ENCODE measurements around the gene ELP2.
A peak's percentile ranks its signal among the peaks of the same experiment; 100 is the strongest.
"Not testable (repeated sequence)": the region's sequence is repeated elsewhere in the genome, so short reads cannot be mapped to it uniquely, and the experiment has no call there.

ELP2 gene, protein sequence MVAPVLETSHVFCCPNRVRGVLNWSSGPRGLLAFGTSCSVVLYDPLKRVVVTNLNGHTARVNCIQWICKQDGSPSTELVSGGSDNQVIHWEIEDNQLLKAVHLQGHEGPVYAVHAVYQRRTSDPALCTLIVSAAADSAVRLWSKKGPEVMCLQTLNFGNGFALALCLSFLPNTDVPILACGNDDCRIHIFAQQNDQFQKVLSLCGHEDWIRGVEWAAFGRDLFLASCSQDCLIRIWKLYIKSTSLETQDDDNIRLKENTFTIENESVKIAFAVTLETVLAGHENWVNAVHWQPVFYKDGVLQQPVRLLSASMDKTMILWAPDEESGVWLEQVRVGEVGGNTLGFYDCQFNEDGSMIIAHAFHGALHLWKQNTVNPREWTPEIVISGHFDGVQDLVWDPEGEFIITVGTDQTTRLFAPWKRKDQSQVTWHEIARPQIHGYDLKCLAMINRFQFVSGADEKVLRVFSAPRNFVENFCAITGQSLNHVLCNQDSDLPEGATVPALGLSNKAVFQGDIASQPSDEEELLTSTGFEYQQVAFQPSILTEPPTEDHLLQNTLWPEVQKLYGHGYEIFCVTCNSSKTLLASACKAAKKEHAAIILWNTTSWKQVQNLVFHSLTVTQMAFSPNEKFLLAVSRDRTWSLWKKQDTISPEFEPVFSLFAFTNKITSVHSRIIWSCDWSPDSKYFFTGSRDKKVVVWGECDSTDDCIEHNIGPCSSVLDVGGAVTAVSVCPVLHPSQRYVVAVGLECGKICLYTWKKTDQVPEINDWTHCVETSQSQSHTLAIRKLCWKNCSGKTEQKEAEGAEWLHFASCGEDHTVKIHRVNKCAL

DNA sequence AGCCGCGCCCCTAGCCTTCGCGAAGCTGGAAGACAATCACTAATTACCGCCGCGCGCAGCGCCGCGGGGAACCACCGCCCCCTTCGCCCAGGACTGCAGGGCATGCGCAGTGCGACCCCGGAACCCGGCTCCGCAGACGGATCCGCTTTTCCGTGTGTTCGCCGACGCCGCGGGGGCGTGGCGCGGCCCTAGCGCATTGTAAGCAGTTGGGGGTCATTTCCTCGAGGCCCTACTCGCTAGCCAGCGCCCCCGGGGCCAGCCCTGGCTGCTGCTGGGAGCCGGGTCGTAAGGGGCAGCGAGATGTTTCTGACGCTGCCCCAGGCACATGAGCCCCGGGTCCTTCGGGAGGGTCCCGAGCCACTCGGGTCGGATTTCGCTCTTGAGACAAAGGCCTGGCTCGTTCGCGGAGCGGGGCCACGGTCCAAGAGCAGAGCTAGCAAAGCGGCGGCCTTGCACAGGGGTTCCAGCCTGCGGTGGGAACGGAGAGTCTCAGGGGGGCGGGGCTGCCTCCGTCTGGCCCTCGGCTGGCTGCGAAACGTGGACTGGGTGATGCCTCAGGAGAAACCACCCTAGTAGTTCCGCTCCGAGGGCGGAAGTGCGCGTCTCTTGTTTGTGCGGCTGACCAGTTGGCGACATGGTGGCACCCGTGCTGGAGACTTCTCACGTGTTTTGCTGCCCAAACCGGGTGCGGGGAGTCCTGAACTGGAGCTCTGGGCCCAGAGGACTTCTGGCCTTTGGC, at the start of gene ELP2, which contains the start of gene SLC39A6:
ELP2 (plus strand) TSS at position 600 of the 739 bp plus-strand sequence; CDS start at position 635, 35 bp downstream.
SLC39A6 (minus strand) TSS at position 41 of the 739 bp plus-strand sequence. CDS start 2,333 bp downstream, outside the sequence.
- TF ChIP-seq PPARA (CRISPR knock-in tag; IDR thresholded peaks at IDR 0.05; ENCODE audit: borderline replicate concordance), result no peak
- TF ChIP-seq, protein P1, sequence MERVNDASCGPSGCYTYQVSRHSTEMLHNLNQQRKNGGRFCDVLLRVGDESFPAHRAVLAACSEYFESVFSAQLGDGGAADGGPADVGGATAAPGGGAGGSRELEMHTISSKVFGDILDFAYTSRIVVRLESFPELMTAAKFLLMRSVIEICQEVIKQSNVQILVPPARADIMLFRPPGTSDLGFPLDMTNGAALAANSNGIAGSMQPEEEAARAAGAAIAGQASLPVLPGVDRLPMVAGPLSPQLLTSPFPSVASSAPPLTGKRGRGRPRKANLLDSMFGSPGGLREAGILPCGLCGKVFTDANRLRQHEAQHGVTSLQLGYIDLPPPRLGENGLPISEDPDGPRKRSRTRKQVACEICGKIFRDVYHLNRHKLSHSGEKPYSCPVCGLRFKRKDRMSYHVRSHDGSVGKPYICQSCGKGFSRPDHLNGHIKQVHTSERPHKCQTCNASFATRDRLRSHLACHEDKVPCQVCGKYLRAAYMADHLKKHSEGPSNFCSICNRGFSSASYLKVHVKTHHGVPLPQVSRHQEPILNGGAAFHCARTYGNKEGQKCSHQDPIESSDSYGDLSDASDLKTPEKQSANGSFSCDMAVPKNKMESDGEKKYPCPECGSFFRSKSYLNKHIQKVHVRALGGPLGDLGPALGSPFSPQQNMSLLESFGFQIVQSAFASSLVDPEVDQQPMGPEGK (CRISPR knock-in tag; IDR thresholded peaks at IDR 0.05; ENCODE audit: borderline replicate concordance), result peak; percentile 49; the same call in 1 of the 2 replicates

GRCh38 chr18:36081118-36081517, 48.6 kb upstream of the ELP2 start:
- ATAC-seq, result not testable (repeated sequence)

More for the DNA sequence above, at the start of gene ELP2, which contains the start of gene SLC39A6:
- peak; percentile 96 for ATAC-seq

- TF ChIP-seq OSR1 (CRISPR knock-in tag; IDR thresholded peaks at IDR 0.05), result no peak
- no peak for TF ChIP-seq ZNF70 (CRISPR knock-in tag; IDR thresholded peaks at IDR 0.05)
- TF ChIP-seq RARB (CRISPR knock-in tag; IDR thresholded peaks at IDR 0.05), result no peak
- TF ChIP-seq ARNTL (CRISPR knock-in tag; IDR thresholded peaks at IDR 0.05; ENCODE audit: borderline replicate concordance, low read depth), result no peak
- no peak for TF ChIP-seq POU6F1 (CRISPR knock-in tag; IDR thresholded peaks at IDR 0.05; ENCODE audit: borderline replicate concordance, low read depth)
- no peak for TF ChIP-seq ZNF565 (CRISPR knock-in tag; conservative IDR thresholded peaks at IDR 0.05; ENCODE audit: low read depth)
- no peak for TF ChIP-seq ZC3H10 (CRISPR knock-in tag; IDR thresholded peaks at IDR 0.05)
- TF ChIP-seq CSDC2 (CRISPR knock-in tag; IDR thresholded peaks at IDR 0.05), result no peak
- no peak for TF ChIP-seq PPARA (CRISPR knock-in tag; IDR thresholded peaks at IDR 0.05; ENCODE audit: borderline replicate concordance)
- TF ChIP-seq TSHZ2 (CRISPR knock-in tag; IDR thresholded peaks at IDR 0.05), result no peak
- TF ChIP-seq ESRRG (CRISPR knock-in tag; IDR thresholded peaks at IDR 0.05), result no peak
- TF ChIP-seq, protein P2, sequence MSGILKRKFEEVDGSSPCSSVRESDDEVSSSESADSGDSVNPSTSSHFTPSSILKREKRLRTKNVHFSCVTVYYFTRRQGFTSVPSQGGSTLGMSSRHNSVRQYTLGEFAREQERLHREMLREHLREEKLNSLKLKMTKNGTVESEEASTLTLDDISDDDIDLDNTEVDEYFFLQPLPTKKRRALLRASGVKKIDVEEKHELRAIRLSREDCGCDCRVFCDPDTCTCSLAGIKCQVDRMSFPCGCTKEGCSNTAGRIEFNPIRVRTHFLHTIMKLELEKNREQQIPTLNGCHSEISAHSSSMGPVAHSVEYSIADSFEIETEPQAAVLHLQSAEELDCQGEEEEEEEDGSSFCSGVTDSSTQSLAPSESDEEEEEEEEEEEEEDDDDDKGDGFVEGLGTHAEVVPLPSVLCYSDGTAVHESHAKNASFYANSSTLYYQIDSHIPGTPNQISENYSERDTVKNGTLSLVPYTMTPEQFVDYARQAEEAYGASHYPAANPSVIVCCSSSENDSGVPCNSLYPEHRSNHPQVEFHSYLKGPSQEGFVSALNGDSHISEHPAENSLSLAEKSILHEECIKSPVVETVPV (CRISPR knock-in tag; IDR thresholded peaks at IDR 0.05), result no peak
- no peak for TF ChIP-seq ZFP30 (CRISPR knock-in tag; IDR thresholded peaks at IDR 0.05)
- TF ChIP-seq ZFP3 (CRISPR knock-in tag; IDR thresholded peaks at IDR 0.05), result no peak
- TF ChIP-seq ISL1 (CRISPR knock-in tag; IDR thresholded peaks at IDR 0.05), result no peak
- TF ChIP-seq, protein P1 (CRISPR knock-in tag; IDR thresholded peaks at IDR 0.05; ENCODE audit: borderline replicate concordance), result no peak
- TF ChIP-seq, protein P3, sequence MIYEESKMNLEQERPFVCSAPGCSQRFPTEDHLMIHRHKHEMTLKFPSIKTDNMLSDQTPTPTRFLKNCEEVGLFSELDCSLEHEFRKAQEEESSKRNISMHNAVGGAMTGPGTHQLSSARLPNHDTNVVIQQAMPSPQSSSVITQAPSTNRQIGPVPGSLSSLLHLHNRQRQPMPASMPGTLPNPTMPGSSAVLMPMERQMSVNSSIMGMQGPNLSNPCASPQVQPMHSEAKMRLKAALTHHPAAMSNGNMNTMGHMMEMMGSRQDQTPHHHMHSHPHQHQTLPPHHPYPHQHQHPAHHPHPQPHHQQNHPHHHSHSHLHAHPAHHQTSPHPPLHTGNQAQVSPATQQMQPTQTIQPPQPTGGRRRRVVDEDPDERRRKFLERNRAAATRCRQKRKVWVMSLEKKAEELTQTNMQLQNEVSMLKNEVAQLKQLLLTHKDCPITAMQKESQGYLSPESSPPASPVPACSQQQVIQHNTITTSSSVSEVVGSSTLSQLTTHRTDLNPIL (CRISPR knock-in tag; IDR thresholded peaks at IDR 0.05; ENCODE audit: low read depth), result no peak
- ATAC-seq, result no peak
Observed at GRCh38 chr18:36083729-36084128, 46.0 kb upstream of the ELP2 start.
